ENCODE measurements around the gene CREBBP.

Gene CREBBP

GRCh38 chr16:3856367-3857141 is 24.0 kb downstream of the CREBBP start:
- TF ChIP-seq CTCF (IDR thresholded peaks at IDR 0.05) = no peak
- peaks cover 56% of the 10 kb centered on the region for H3K79me2 ChIP-seq
- no peak overlapping the region for H3K4me2 ChIP-seq (ENCODE audit: low read length)
- H3K27ac ChIP-seq = no peak overlapping the region
- no peaks in the 10 kb centered on the region for H3K27me3 ChIP-seq (ENCODE audit: control insufficient read depth, insufficient read depth, low read length)
- no peak overlapping the region for H3K4me3 ChIP-seq (ENCODE audit: low read depth, low read length)
- no peaks in the 10 kb centered on the region for H3K36me3 ChIP-seq (ENCODE audit: control insufficient read depth, insufficient read depth, low read length)
- H3K9ac ChIP-seq = no peak overlapping the region
- H3K9me3 ChIP-seq (ENCODE audit: control insufficient read depth, low read length) = no peaks in the 10 kb centered on the region
- H3K4me1 ChIP-seq = peaks cover 28% of the 10 kb centered on the region
- H2AFZ ChIP-seq = no peak overlapping the region

DNA sequence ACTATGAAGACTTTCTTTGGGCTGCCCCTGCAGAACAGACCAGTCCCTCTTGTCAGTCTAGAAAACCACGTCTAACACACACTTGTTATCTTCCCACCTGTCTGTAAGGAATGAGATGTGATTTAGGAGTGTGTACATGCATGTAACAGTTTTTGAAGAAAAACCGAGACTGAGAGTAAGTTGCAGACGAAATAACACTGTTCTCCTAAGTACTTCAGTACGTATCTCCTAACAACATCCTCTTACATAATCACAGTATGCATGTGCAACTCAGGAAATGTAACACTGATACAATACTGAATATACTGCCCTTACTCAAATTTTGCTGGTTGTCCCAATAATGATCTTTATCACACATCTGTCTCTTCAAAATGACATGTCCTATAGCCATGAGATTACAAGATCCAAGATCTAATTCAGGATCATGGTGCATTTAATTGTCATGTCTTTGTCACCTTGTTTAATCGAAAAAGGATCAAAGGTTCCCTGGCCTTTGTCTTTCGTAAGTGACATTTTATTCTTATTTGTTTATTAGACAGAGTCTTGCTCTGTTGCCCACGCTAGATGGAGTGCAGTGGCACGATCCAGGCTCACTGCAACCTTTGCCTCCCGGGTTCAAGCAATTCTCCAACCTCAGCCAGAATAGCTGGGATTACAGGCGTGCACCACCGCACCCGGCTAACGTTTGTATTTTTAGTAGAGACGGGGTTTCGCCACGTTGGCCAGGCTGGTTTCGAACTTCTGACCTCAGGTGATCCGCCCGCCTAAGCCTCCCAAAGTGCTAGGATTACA is 25.6 kb downstream of the CREBBP start:
- no peaks in the 10 kb centered on the region for H3K36me3 ChIP-seq (ENCODE audit: control insufficient read depth, insufficient read depth, low read length)
- no peak overlapping the region for H3K4me2 ChIP-seq (ENCODE audit: low read length)
- no peak overlapping the region for H2AFZ ChIP-seq
- no peaks in the 10 kb centered on the region for H3K27me3 ChIP-seq (ENCODE audit: control insufficient read depth, insufficient read depth, low read length)
- H3K27ac ChIP-seq = no peak overlapping the region
- H3K9me3 ChIP-seq (ENCODE audit: control insufficient read depth, low read length) = no peaks in the 10 kb centered on the region
- peaks cover 56% of the 10 kb centered on the region for H3K79me2 ChIP-seq
- H3K9ac ChIP-seq = no peak overlapping the region
- TF ChIP-seq CTCF (IDR thresholded peaks at IDR 0.05) = no peak
- no peak overlapping the region for H3K4me3 ChIP-seq (ENCODE audit: low read depth, low read length)
- H3K4me1 ChIP-seq = peaks cover 28% of the 10 kb centered on the region

GRCh38 chr16:3850544-3850899 is 30.0 kb downstream of the CREBBP start:
- no peaks in the 10 kb centered on the region for H3K27me3 ChIP-seq (ENCODE audit: control insufficient read depth, insufficient read depth, low read length)
- no peak overlapping the region for H3K9ac ChIP-seq

GRCh38 chr16:3849751-3850543 is 30.6 kb downstream of the CREBBP start:
- Histone ChIP-seq H3K9me3 (ENCODE audit: control insufficient read depth, low read length) (no peaks in the 10 kb centered on the region), H3K4me3 (ENCODE audit: low read depth, low read length) (no peak overlapping the region), H3K27me3 (ENCODE audit: control insufficient read depth, insufficient read depth, low read length) (no peaks in the 10 kb centered on the region), H3K27ac (no peak overlapping the region), H3K36me3 (ENCODE audit: control insufficient read depth, insufficient read depth, low read length) (no peaks in the 10 kb centered on the region), H3K4me2 (ENCODE audit: low read length) (no peak overlapping the region), H2AFZ (no peak overlapping the region), H3K79me2 (peaks cover 61% of the 10 kb centered on the region), H3K9ac (no peak overlapping the region), H3K4me1 (peaks cover 8% of the 10 kb centered on the region)
- no peak for TF ChIP-seq CTCF (IDR thresholded peaks at IDR 0.05)

More at GRCh38 chr16:3850544-3850899, 30.0 kb downstream of the CREBBP start:
- Histone ChIP-seq H3K9me3 (ENCODE audit: control insufficient read depth, low read length) (no peaks in the 10 kb centered on the region), H3K36me3 (ENCODE audit: control insufficient read depth, insufficient read depth, low read length) (no peaks in the 10 kb centered on the region), H3K4me3 (ENCODE audit: low read depth, low read length) (no peak overlapping the region), H2AFZ (no peak overlapping the region), H3K27ac (no peak overlapping the region), H3K4me2 (ENCODE audit: low read length) (no peak overlapping the region), H3K79me2 (peaks cover 61% of the 10 kb centered on the region), H3K4me1 (peaks cover 9% of the 10 kb centered on the region)
- no peak for TF ChIP-seq CTCF (IDR thresholded peaks at IDR 0.05)
